IPS-18c (cell line): ENCODE measurements around the gene TTC38.

Experiments
- H3K4me3 ChIP-seq: 2 replicates; pipeline ENCODE4 v1.7.0; 2013; ENCODE audit warnings: low read depth, mild to moderate bottlenecking, low read length, moderate library complexity; ENCODE audit not compliant: insufficient read depth
- H3K9me3 ChIP-seq: one replicate; pipeline ENCODE4 v1.6.1; 2013; ENCODE audit warnings: mild to moderate bottlenecking, low read length, moderate library complexity; ENCODE audit not compliant: control insufficient read depth, insufficient read depth

The TTC38 gene

DNA sequence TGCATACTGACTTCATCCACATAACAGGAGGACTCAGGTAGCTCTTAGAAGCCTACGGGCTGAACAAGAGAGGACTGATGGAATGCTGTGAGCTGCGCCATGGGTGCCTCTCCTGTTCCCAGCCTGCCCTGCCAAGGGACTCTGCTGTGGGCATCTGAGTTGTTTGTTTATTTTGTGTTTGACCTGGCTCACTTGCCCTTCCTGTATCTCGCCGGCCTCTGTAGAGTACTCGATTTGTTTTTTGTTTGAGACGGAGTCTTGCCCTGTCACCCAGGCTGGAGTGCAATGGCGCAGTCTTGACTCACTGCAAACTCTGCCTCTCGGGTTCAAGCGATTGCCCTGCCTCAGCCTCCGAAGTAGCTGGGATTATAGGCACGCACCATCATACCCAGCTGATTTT is 1.8 kb downstream of the TTC38 start:
- no peak overlapping the region for H3K4me3 ChIP-seq
- H3K9me3 ChIP-seq = peaks cover 5% of the 10 kb centered on the region

DNA sequence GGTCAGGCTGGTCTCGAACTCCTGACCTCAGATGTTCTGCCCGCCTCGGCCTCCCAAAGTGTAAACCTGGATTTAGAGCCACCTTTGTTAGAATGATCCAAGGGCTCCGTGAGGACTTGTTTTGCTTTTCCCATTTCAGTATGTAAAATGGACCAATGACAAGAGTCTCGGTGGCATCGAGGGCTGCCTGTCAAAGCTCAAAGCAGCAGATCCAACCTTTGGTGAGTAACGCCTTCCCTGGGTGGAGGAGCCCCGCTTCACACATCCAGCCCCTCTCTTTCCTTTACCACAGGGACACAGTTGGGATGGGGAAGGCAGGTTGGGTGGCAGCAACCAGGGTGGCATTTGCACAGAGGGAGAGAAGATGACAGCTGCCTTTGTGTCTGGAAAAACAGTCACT is 4.4 kb downstream of the TTC38 start:
- no peak overlapping the region for H3K4me3 ChIP-seq
- no peaks in the 10 kb centered on the region for H3K9me3 ChIP-seq

GRCh38 chr22:46272762-46273431 is 5.1 kb downstream of the TTC38 start:
- Histone ChIP-seq H3K4me3 (no peak overlapping the region), H3K9me3 (no peaks in the 10 kb centered on the region)

- Histone ChIP-seq H3K4me3 (no peak overlapping the region), H3K9me3 (no peaks in the 10 kb centered on the region)
Measured at GRCh38 chr22:46273432-46274148, 5.8 kb downstream of the TTC38 start.

GRCh38 chr22:46274381-46274780 is 6.6 kb downstream of the TTC38 start:
- no peak overlapping the region for H3K4me3 ChIP-seq
- no peaks in the 10 kb centered on the region for H3K9me3 ChIP-seq

- Histone ChIP-seq H3K4me3 (no peak overlapping the region; the same call in 1 of the 2 replicates), H3K9me3 (no peaks in the 10 kb centered on the region)
Measured at GRCh38 chr22:46275455-46276122, 7.8 kb downstream of the TTC38 start.

- Histone ChIP-seq H3K4me3 (no peak overlapping the region), H3K9me3 (no peaks in the 10 kb centered on the region)
Measured at GRCh38 chr22:46276563-46276962, 8.8 kb downstream of the TTC38 start.

- Histone ChIP-seq H3K9me3 (no peaks in the 10 kb centered on the region), H3K4me3 (no peak overlapping the region)
Measured at GRCh38 chr22:46278656-46279645, 11.1 kb downstream of the TTC38 start.

DNA sequence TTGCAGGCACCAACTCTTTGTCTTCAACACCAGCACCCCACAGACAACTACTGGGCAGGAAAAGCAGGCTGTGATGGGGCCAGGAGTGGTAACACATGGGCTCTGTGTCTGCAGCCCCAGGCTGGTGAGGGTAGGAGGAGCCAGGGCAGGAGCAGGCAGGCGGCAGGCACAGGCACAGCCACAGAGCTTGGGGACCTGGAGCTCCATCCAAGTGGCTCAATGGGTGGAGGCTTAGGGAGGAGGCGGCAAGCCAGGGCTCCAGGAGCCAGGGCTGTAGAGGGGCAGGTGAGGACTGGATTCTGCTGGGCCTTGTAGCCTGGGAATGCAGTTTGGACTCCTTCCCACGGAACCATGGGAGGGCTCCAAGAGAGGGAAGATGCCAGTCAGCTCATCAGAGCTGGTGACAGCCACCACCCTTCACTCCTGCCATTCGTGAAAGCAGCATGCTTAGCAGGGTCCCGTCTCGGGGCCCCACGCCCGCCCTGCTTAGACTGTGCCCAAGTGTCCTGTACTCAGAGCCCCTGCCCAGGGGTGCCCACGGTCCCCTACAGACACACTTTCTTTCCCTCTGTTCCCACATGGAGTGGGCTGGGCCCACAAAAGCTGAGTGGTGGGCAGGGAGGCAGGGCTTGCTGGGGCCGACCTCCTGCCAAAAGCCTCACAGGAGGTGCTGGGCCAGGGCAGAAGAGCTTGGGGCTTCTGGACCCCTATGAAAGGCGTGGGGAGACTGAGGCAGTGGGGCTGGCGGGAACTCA is 12.4 kb downstream of the TTC38 start:
- no peak overlapping the region for H3K4me3 ChIP-seq
- H3K9me3 ChIP-seq = no peaks in the 10 kb centered on the region

GRCh38 chr22:46280999-46281623 is 13.3 kb downstream of the TTC38 start:
- Histone ChIP-seq H3K4me3 (no peak overlapping the region), H3K9me3 (no peaks in the 10 kb centered on the region)

DNA sequence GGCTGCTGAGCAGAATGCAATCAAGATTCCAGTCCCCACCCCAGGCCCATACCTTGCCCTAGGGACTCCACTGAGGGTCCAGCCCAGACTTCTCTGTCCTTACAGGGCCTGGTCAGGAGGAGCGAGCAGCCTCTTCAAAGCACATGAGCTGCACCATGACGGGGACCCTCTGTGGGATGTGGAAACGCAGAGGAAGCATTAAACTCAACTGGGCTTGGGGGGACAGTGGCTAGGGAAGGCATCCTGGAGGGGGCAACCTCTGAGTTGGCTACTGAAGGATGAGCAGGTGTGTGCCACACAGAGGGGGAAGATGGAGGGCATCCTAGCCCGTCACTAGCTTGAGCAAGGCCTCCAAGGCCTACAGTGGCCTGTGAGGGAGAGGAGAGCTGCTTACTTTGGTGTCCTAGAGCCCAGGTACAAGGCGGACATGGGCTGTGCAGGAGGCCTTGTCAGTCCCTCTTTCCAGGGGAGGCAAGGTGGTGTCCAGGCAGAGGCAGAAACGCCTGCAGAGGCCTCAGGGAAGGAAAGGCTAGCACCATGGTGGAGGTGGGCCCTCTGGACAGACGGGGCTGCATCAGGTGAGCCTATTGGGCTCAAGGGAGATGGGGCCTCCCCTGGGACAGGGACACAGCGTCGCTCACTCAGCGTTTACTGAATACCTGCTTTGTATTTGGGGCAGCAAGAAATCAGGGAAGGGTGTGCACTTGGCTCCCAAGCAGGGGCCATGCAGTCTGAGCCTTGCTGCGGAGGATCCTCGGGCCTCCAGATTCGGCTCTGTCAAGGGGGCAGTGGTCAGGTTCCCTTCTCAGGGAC is 14.3 kb downstream of the TTC38 start:
- H3K4me3 ChIP-seq = no peak overlapping the region
- H3K9me3 ChIP-seq = no peaks in the 10 kb centered on the region

DNA sequence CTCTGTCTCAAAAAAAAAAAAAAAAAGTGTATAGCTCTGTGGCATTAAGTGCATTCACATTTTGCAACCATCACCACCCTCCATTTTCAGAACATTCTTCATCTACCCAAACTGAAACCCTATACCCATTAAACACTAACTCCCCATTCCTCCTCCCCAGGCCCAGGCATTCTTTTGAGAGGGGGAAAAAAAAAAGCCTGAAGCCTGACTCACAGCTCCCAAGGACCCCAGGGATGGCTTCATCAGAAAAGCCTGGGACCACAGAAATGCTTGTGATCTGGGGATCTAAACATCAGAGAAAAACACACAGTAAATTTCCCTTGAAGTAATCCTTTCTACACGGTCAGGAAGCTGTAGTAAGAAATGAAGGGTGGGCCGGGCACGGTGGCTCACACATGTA is 18.2 kb downstream of the TTC38 start:
- Histone ChIP-seq H3K9me3 (no peaks in the 10 kb centered on the region), H3K4me3 (no peak overlapping the region)

DNA sequence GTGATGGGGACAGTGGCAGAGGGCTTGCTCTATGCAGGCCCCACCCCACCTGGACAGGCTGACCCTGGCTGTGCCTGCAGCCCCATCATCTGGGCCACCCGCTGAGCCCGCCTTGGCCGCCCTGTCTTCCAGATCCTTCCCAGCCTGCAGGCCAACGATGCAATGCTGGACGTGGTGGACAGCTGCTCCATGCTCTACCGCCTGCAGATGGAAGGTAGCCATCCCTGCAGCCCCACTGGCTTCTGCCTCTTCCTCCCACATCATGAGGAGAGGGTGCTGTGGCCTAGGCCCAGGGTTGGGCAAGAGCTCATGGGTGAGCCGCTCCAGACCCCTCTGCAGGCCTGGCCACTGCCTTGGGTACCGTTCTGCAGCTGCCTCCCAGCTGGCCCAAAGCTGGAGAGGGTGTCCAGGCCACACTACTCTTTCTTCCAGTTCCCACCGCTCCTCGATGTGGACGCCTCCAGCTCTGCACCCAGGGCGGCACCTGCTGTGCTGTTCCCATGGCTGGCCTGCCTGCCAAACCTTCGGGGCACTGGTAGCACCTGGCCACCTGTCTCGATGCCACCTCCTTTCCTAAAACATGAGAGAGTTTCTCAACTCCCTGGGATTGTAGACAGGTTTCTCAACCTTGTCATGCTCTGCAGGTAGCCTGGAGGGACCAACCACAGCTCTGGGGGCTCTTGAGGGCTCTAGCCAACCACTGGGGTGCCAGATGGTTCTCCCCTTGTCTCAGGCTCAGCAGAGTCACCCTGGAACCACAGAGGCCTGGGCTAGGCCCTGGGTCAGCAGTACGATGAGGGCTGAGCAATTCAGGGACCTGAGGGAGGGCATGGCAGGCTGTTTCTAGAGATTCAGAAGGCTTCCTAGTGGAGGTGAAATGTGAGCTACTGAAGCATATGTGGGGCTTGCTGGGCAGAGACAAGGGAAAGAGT is 19.4 kb downstream of the TTC38 start:
- Histone ChIP-seq H3K9me3 (no peaks in the 10 kb centered on the region), H3K4me3 (no peak overlapping the region)

DNA sequence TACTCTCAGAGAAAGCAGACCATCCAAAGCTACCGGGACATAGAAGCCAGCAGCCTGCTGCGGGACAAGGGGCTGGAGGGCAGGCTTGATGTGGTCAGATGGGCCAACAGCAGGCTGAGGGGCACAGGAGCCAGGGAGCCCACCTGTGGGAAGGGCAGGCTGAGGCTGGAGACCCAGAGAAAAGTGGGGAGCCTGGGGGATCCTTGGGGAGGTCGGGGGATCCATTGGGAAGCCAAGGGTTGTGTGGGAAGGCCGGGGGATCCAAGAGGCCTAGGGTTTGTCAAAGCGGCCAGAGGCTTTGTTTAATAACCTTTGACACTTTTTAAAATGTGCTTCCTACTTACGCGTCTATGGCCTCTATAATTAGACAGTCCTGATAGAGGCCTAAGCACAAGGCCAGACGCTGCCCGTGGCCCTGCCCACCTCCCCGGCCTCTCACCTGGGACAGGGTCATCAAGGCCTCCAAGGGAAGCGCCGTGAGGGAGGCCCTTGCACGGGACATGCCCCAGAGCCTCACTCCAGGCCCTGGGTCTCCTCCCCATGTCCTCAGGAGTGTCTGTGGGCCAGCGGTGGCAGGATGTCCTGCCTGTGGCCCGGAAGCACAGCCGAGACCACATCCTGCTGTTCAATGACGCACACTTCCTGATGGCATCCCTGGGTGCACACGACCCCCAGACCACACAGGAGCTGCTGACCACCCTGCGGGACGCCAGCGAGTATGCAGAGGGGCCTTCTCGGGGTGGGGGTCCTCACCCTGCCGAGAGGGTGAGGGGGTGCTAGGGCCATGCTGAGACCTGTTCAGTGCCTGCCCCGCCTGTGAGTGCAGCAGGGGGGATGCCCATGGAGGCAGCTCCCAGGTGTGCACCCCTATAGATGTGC is 20.3 kb downstream of the TTC38 start:
- Histone ChIP-seq H3K9me3 (no peaks in the 10 kb centered on the region), H3K4me3 (no peak overlapping the region)
